OCI-LY1 (cell line): ENCODE data around the gene ACTL7B.

Source experiments
- EZH2 ChIP-seq: fragments of 200-600 bp; sonication (generic), shearing (Covaris generic); IDR thresholded peaks from 2 replicates; pipeline ENCODE4 v1.8.0; 2017; ENCODE audit warnings: borderline replicate concordance, mixed run types, mild to moderate bottlenecking, antibody characterized with exemption, low read length, moderate library complexity, mixed read lengths
- TF ChIP-seq, protein P1 (sequence below): fragments of 200-600 bp; sonication (generic), shearing (Covaris generic); IDR thresholded peaks from 2 replicates; pipeline ENCODE4 v1.5.1; 2017; ENCODE audit warnings: mild to moderate bottlenecking, antibody characterized with exemption, low read length, moderate library complexity, mixed read lengths

DNA sequence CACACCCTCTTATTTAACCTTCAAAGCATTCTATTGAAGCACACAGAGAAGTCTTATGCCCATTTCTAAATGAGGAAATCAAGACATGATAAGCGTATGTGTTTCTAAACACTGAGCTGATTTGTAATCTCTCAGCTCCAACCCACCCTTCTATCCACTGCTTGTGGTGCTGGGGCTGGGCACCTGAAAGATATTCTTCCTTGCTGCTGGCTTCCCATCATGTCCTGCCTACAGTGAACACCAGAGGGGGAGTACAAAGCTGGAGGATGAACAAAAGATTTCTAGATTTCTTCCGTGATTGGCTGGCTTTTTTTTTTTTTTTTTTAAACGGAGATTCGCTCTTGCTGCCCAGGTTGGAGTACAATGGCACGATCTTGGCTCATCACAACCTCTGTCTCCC lies 20.6 kb upstream of the ACTL7B start:
- TF ChIP-seq, protein P1, sequence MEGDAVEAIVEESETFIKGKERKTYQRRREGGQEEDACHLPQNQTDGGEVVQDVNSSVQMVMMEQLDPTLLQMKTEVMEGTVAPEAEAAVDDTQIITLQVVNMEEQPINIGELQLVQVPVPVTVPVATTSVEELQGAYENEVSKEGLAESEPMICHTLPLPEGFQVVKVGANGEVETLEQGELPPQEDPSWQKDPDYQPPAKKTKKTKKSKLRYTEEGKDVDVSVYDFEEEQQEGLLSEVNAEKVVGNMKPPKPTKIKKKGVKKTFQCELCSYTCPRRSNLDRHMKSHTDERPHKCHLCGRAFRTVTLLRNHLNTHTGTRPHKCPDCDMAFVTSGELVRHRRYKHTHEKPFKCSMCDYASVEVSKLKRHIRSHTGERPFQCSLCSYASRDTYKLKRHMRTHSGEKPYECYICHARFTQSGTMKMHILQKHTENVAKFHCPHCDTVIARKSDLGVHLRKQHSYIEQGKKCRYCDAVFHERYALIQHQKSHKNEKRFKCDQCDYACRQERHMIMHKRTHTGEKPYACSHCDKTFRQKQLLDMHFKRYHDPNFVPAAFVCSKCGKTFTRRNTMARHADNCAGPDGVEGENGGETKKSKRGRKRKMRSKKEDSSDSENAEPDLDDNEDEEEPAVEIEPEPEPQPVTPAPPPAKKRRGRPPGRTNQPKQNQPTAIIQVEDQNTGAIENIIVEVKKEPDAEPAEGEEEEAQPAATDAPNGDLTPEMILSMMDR: no peak
- no peak for TF ChIP-seq EZH2
